WERI-Rb-1 (cell line): ENCODE data around the gene PTPRN2.

Source experiments
- DNase-seq: peaks from one replicate; pipeline ENCODE4 v3.0.0-alpha.2; 2020
- H3K27ac ChIP-seq: fragments of 250-450 bp; sonication (Bioruptor Pico); 2 replicates; pipeline ENCODE4 v1.5.1; 2020; ENCODE audit warnings: mild to moderate bottlenecking, moderate library complexity
- H3K27me3 ChIP-seq: fragments of 250-450 bp; sonication (Bioruptor Pico); 2 replicates; pipeline ENCODE4 v1.5.1; 2021; ENCODE audit warnings: mild to moderate bottlenecking, low read depth, moderate library complexity; ENCODE audit not compliant: insufficient read depth, severe bottlenecking
- H3K36me3 ChIP-seq: fragments of 250-450 bp; sonication (Bioruptor Pico); 2 replicates; pipeline ENCODE4 v1.5.1; 2020; ENCODE audit warnings: mild to moderate bottlenecking, moderate library complexity
- H3K4me3 ChIP-seq: 2 replicates; pipeline ENCODE4 v1.5.1; 2011; ENCODE audit warnings: low read depth, mild to moderate bottlenecking, control low read depth, low read length
- H3K9me3 ChIP-seq: fragments of 250-450 bp; sonication (Bioruptor Pico); 2 replicates; pipeline ENCODE4 v1.5.1; 2021; ENCODE audit warnings: mild to moderate bottlenecking, moderate library complexity; ENCODE audit not compliant: severe bottlenecking
- TF ChIP-seq, protein P1 (sequence below): IDR thresholded peaks from 2 replicates; pipeline ENCODE4 v1.5.1; 2011; ENCODE audit warnings: low read depth, mild to moderate bottlenecking, control low read depth, inconsistent platforms, low read length

The PTPRN2 gene

DNA sequence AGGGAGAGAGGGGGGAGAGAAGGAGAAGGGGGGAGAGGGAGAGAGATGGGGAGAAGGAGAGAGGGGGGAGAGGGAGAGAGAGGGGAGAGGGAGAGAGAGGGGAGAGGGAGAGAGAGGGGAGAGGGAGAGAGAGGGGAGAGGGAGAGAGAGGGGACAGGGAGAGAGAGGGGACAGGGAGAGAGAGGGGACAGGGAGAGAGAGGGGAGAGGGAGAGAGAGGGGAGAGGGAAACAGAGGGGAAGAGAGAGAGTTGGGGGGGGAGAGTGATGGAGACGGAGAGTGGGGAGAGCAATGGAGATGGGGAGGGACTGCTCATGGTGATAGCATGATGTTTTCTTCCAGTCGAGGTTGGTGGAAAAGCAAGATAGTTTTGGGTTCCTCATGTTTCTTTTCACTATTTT is 1078.4 kb downstream of the PTPRN2 start:
- Histone ChIP-seq H3K27ac (no peak overlapping the region), H3K27me3 (peaks cover 3% of the 10 kb centered on the region), H3K36me3 (no peaks in the 10 kb centered on the region), H3K9me3 (peaks cover 6% of the 10 kb centered on the region), H3K4me3 (no peak overlapping the region)
- no peak for DNase-seq
- TF ChIP-seq, protein P1, sequence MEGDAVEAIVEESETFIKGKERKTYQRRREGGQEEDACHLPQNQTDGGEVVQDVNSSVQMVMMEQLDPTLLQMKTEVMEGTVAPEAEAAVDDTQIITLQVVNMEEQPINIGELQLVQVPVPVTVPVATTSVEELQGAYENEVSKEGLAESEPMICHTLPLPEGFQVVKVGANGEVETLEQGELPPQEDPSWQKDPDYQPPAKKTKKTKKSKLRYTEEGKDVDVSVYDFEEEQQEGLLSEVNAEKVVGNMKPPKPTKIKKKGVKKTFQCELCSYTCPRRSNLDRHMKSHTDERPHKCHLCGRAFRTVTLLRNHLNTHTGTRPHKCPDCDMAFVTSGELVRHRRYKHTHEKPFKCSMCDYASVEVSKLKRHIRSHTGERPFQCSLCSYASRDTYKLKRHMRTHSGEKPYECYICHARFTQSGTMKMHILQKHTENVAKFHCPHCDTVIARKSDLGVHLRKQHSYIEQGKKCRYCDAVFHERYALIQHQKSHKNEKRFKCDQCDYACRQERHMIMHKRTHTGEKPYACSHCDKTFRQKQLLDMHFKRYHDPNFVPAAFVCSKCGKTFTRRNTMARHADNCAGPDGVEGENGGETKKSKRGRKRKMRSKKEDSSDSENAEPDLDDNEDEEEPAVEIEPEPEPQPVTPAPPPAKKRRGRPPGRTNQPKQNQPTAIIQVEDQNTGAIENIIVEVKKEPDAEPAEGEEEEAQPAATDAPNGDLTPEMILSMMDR = no peak

DNA sequence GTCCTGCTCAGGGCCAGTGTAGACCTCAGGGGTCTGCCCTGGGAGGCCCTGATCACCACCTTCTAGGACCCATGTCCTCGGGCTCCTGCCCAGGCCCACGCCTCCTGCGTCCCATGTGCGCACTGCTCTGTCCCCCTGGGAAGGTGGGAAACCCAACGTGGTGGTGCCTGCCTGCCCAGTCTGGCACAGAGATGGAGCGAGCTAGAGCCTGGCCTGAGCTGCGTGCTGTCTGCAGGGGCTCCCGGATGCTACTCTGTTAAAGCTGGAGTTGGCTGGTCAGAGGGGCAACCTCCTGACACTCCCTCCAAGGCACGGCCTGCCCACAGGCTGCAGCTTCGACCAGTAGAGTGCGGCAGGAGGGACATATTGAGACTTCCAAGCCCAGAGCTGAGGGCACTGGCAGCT is 1079.1 kb downstream of the PTPRN2 start:
- no peak for DNase-seq
- Histone ChIP-seq H3K4me3 (no peak overlapping the region), H3K36me3 (no peaks in the 10 kb centered on the region), H3K27ac (no peak overlapping the region), H3K9me3 (peaks cover 6% of the 10 kb centered on the region), H3K27me3 (peaks cover 3% of the 10 kb centered on the region)
- TF ChIP-seq, protein P1 = no peak

GRCh38 chr7:157507987-157508386 is 1079.6 kb downstream of the PTPRN2 start:
- Histone ChIP-seq H3K9me3 (peaks cover 6% of the 10 kb centered on the region), H3K27ac (no peak overlapping the region), H3K27me3 (peaks cover 3% of the 10 kb centered on the region), H3K4me3 (no peak overlapping the region), H3K36me3 (no peaks in the 10 kb centered on the region)
- no peak for DNase-seq
- TF ChIP-seq, protein P1 = no peak

DNA sequence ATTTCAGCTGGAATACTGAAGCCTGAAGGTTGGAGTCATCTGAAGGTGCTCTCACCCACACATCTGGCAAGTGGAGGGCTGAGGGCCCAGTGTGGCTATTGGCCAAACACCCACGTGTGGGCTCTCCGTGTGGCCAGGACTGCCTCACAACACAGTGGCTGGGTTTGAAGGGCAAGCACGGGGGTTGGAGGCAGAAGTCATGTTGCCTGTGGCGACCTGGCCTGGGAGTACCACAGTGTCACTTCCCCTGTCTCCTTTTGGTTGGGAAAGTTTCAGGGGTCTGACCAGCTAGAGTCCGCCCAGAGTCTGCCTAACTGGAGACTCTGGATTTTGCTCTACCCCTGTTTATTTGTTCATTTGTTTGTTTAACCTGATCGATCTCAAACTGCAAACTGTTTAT is 1081.4 kb downstream of the PTPRN2 start:
- H3K9me3 ChIP-seq = peaks cover 6% of the 10 kb centered on the region
- peaks cover 3% of the 10 kb centered on the region for H3K27me3 ChIP-seq
- H3K27ac ChIP-seq = no peak overlapping the region
- TF ChIP-seq, protein P1 = no peak
- H3K36me3 ChIP-seq = no peaks in the 10 kb centered on the region
- no peak overlapping the region for H3K4me3 ChIP-seq
- DNase-seq = no peak

DNA sequence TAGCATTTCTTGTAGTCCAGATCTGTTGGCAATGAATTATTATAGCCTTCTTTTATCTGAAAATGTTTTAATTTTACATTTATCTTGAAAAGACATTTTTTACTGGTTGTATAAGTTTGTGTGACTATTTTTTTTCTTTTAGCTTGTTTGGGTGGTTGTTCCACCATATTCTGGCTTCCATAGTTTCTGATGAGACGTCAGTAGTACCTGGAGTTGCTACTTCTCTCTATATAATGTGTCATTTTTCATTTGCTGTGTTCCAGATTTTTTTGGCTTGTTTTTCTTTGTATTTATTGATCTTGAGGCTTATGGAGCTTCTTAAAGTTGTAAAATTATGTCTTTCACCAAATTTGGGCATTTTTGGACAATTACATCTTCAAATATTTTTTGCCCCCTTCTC is 1082.0 kb downstream of the PTPRN2 start:
- H3K27ac ChIP-seq = no peak overlapping the region
- no peak for DNase-seq
- peaks cover 6% of the 10 kb centered on the region for H3K9me3 ChIP-seq
- TF ChIP-seq, protein P1 = no peak
- H3K27me3 ChIP-seq = peaks cover 3% of the 10 kb centered on the region
- no peaks in the 10 kb centered on the region for H3K36me3 ChIP-seq
- no peak overlapping the region for H3K4me3 ChIP-seq

DNA sequence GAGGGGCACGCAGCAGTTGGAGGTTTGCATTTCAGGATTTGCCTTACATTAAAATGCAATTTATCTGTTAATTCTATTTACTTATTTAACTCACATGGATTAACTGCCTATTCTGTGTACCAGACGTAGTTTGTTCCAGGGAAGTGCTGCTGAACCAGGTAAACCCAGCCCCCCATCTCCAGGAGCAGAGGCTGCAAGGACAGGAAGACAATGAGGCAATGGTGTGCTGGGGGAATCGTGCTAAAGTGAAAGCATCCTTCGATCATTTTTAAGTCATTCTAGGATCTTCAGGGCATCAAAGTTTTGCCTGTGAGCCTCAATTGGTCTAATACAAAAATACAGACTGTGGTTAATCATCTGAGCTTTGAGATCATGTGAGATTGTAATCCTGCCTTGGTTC is 1084.4 kb downstream of the PTPRN2 start:
- no peaks in the 10 kb centered on the region for H3K27me3 ChIP-seq
- DNase-seq = no peak
- peaks cover 6% of the 10 kb centered on the region for H3K9me3 ChIP-seq
- H3K4me3 ChIP-seq = no peak overlapping the region
- TF ChIP-seq, protein P1 = no peak
- no peaks in the 10 kb centered on the region for H3K36me3 ChIP-seq
- no peak overlapping the region for H3K27ac ChIP-seq
